Kidney epithelial cell (primary cell): ENCODE measurements around the gene RND1. TPM values are rescaled to one million over a fixed set of nuclear protein-coding genes. Genes with fewer than 3 reads are reported as not detected.
"Not testable (repeated sequence)": the region's sequence is repeated elsewhere in the genome, so short reads cannot be mapped to it uniquely, and the experiment has no call there.

Experiments used
- DNase-seq: peaks from one replicate; pipeline ENCODE4 v3.0.0-alpha.2; 2010; ENCODE audit warnings: low read depth
- H3K27me3 ChIP-seq: 2 replicates; pipeline ENCODE4 v1.6.0; 2011; ENCODE audit warnings: low read length; ENCODE audit not compliant: control insufficient read depth, insufficient read depth
- H3K36me3 ChIP-seq: 2 replicates; pipeline ENCODE4 v1.5.1; 2011; ENCODE audit warnings: low read length; ENCODE audit not compliant: control insufficient read depth, insufficient read depth
- H3K4me3 ChIP-seq: 2 replicates; pipeline ENCODE4 v1.5.1; 2011; ENCODE audit warnings: low read depth, mild to moderate bottlenecking, control low read depth, low read length
- CTCF ChIP-seq: IDR thresholded peaks from 2 replicates; pipeline ENCODE4 v1.5.1; 2011; ENCODE audit warnings: mild to moderate bottlenecking, moderate library complexity, low read length, control low read depth, inconsistent platforms; ENCODE audit not compliant: insufficient read depth, poor library complexity, severe bottlenecking
- total RNA-seq: library from RNA; depleted of rRNA; stranded (reverse); fragments of >200 nt; gene quantifications from 2 replicates; pipeline ENCODE4 v1.2.3, GENCODE V29; 2015

RND1 gene
- 9.9 and 10.7 TPM in 2 replicates for total RNA-seq

DNA sequence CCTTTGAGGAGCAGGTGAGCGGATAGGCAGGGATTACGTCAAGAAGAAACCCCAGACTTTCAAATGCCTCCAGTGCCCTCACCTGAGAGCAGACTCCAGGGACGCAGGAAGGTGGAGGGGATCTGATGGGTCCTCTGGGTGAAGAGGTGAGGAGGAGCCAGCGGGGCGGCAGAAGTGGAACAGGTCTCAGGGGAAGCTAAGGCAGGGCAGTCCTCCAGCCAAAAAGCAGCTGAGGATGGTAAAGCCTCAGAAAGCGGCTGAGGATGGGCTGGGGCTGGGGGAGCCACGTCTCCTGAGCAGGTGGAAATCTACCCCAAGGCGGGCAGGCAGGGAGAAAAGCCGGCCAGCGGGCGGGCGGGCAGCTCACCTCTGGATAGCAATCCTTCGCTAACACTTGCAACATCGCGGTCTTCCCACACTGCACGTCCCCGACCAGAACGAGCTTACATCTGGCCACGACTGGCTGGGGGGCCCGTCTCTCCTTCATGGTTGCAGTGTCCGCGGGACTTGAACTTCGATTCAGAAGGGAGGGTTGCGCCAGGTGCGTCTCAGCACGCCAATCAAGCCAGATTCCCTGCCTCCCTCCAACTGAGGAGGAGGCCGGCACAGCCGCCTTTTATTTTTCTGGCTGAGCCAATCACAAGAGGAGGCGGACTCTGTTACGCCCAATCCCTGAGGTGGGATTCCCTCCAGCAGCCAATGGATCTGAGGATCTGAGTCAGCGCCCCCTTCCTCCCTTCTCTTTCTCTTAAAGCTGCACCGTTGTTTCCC is at the start of gene RND1:
RND1 (minus strand) TSS at position 590 of the 771 bp plus-strand sequence; CDS start at position 487, 103 bp downstream.
- H3K4me3 ChIP-seq = peak within 1 kb of the TSS; percentile 60
- peak; percentile 73 for DNase-seq
- TF ChIP-seq CTCF = peak; percentile 10
- peaks cover 25% of the 10 kb centered on the region for H3K27me3 ChIP-seq
- no peaks in the 10 kb centered on the region for H3K36me3 ChIP-seq

- no peaks in the 10 kb centered on the region for H3K36me3 ChIP-seq
- no peak overlapping the region for H3K4me3 ChIP-seq
- H3K27me3 ChIP-seq = no peaks in the 10 kb centered on the region
- DNase-seq = no peak
- no peak for TF ChIP-seq CTCF
These were observed 44.5 kb upstream of the RND1 start for GRCh38 chr12:48910196-48910595.

GRCh38 chr12:48909698-48910097 is 44.0 kb upstream of the RND1 start:
- DNase-seq, H3K4me3 ChIP-seq, H3K27me3 ChIP-seq, H3K36me3 ChIP-seq: not testable (repeated sequence)

DNA sequence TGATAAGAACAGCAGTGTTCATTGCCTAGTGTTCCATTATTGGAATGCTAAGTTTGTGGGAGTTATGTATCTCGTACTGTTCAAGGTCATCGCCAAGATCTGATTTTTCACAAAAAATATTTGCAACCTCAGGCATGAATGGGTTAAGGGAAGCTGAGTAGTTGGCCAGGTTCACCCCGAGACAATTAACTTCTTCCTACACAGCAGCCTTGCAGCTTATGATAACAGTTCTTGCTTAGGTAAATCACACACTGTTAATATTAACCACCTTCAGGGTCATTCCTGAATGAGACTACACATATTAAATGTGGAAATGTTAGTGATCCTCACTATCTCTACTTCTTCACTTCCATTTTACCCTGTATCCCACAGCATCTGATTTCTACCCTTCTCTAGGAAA is 41.6 kb upstream of the RND1 start:
- no peak for DNase-seq
- H3K36me3 ChIP-seq = no peaks in the 10 kb centered on the region
- H3K27me3 ChIP-seq = no peaks in the 10 kb centered on the region
- no peak overlapping the region for H3K4me3 ChIP-seq
- no peak for TF ChIP-seq CTCF

DNA sequence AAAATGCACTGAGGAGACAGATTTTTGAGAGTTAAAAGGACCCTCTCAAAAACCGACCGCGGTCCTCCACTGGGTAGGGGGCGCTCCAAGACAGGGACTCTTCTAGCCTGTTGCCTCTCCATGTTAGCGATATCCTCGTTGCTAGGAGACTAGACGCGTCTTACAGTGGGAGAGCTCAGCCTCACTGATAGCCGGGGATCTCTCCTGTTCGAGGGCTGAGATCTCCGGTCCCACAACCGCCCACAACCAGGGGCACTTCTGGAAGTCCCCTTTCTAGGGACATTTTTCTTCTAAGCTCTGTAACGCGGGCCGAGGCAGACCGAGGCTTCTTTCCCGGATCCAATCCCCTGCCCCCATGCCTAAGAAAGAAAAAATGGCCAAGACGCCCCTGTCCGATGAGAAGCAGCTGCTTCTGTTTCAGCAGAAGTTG is 38.3 kb upstream of the RND1 start:
- Histone ChIP-seq H3K36me3 (no peaks in the 10 kb centered on the region), H3K27me3 (no peaks in the 10 kb centered on the region), H3K4me3 (peak overlapping the region; percentile 45)
- DNase-seq = peak; percentile 67
- peak; percentile 87 for TF ChIP-seq CTCF

GRCh38 chr12:48903363-48903981 is 37.8 kb upstream of the RND1 start:
- DNase-seq = no peak
- TF ChIP-seq CTCF = no peak
- no peak overlapping the region for H3K4me3 ChIP-seq
- H3K27me3 ChIP-seq = no peaks in the 10 kb centered on the region
- no peaks in the 10 kb centered on the region for H3K36me3 ChIP-seq
